Measurements from ENCODE around the gene PEX1.

GRCh38 chr7:92464515-92464914, 63.8 kb downstream of the PEX1 start:
- TF ChIP-seq POLR2AphosphoS5 (IDR thresholded peaks at IDR 0.05; ENCODE audit: low read depth, low read length) (no peak), POLR2A (IDR thresholded peaks at IDR 0.05; ENCODE audit: insufficient read depth in 1 of 2, low read depth in 2 of 2, low read length in 2 of 2) (no peak), ZBTB43 (CRISPR knock-in tag; conservative IDR thresholded peaks at IDR 0.05) (no peak), EZH2 (conservative IDR thresholded peaks at IDR 0.05; ENCODE audit: low read depth, low read length) (no peak), CBX2 (IDR thresholded peaks at IDR 0.05; ENCODE audit: low read depth, low read length) (no peak), CBX2 (CRISPR knock-in tag; IDR thresholded peaks at IDR 0.05; ENCODE audit: low read depth) (no peak), TGIF2 (CRISPR knock-in tag; IDR thresholded peaks at IDR 0.05) (no peak), FLYWCH1 (CRISPR knock-in tag; IDR thresholded peaks at IDR 0.05) (no peak), SMC3 (IDR thresholded peaks at IDR 0.05; ENCODE audit: low read length) (no peak)
- TF ChIP-seq, protein P1, sequence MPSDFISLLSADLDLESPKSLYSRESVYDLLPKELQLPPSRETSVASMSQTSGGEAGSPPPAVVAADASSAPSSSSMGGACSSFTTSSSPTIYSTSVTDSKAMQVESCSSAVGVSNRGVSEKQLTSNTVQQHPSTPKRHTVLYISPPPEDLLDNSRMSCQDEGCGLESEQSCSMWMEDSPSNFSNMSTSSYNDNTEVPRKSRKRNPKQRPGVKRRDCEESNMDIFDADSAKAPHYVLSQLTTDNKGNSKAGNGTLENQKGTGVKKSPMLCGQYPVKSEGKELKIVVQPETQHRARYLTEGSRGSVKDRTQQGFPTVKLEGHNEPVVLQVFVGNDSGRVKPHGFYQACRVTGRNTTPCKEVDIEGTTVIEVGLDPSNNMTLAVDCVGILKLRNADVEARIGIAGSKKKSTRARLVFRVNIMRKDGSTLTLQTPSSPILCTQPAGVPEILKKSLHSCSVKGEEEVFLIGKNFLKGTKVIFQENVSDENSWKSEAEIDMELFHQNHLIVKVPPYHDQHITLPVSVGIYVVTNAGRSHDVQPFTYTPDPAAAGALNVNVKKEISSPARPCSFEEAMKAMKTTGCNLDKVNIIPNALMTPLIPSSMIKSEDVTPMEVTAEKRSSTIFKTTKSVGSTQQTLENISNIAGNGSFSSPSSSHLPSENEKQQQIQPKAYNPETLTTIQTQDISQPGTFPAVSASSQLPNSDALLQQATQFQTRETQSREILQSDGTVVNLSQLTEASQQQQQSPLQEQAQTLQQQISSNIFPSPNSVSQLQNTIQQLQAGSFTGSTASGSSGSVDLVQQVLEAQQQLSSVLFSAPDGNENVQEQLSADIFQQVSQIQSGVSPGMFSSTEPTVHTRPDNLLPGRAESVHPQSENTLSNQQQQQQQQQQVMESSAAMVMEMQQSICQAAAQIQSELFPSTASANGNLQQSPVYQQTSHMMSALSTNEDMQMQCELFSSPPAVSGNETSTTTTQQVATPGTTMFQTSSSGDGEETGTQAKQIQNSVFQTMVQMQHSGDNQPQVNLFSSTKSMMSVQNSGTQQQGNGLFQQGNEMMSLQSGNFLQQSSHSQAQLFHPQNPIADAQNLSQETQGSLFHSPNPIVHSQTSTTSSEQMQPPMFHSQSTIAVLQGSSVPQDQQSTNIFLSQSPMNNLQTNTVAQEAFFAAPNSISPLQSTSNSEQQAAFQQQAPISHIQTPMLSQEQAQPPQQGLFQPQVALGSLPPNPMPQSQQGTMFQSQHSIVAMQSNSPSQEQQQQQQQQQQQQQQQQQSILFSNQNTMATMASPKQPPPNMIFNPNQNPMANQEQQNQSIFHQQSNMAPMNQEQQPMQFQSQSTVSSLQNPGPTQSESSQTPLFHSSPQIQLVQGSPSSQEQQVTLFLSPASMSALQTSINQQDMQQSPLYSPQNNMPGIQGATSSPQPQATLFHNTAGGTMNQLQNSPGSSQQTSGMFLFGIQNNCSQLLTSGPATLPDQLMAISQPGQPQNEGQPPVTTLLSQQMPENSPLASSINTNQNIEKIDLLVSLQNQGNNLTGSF (CRISPR knock-in tag; IDR thresholded peaks at IDR 0.05), result no peak
- TF ChIP-seq, protein P2, sequence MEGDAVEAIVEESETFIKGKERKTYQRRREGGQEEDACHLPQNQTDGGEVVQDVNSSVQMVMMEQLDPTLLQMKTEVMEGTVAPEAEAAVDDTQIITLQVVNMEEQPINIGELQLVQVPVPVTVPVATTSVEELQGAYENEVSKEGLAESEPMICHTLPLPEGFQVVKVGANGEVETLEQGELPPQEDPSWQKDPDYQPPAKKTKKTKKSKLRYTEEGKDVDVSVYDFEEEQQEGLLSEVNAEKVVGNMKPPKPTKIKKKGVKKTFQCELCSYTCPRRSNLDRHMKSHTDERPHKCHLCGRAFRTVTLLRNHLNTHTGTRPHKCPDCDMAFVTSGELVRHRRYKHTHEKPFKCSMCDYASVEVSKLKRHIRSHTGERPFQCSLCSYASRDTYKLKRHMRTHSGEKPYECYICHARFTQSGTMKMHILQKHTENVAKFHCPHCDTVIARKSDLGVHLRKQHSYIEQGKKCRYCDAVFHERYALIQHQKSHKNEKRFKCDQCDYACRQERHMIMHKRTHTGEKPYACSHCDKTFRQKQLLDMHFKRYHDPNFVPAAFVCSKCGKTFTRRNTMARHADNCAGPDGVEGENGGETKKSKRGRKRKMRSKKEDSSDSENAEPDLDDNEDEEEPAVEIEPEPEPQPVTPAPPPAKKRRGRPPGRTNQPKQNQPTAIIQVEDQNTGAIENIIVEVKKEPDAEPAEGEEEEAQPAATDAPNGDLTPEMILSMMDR (CRISPR knock-in tag; IDR thresholded peaks at IDR 0.05), result no peak
